Frontal cortex (tissue), 4 donors: ENCODE measurements around the gene DNAJC5G. TPM values are rescaled to one million over a fixed set of nuclear protein-coding genes. Genes with fewer than 3 reads are reported as not detected.
"Not testable (repeated sequence)": the region's sequence is repeated elsewhere in the genome, so short reads cannot be mapped to it uniquely, and the experiment has no call there.

Experiments
- DNase-seq, 2 donors: peaks; one replicate each; pipeline ENCODE4 v3.0.0; 2012; ENCODE audit warnings: low spot score in 2 of 2
- FAIRE-seq: peaks from 2 replicates; lab custom pipeline; 2012; peaks lifted over from hg19 to GRCh38; lab: Jason Lieb, UNC
- total RNA-seq: library from RNA; depleted of rRNA; stranded (reverse); fragments of >200 nt; gene quantifications from one replicate; pipeline ENCODE4 v1.2.3, GENCODE V29; 2014
- donor health status: control.
- donor health status: control.
- donor health status: control.

Gene DNAJC5G
- total RNA-seq, 1 donor from 2014 or later, result not detected

DNA sequence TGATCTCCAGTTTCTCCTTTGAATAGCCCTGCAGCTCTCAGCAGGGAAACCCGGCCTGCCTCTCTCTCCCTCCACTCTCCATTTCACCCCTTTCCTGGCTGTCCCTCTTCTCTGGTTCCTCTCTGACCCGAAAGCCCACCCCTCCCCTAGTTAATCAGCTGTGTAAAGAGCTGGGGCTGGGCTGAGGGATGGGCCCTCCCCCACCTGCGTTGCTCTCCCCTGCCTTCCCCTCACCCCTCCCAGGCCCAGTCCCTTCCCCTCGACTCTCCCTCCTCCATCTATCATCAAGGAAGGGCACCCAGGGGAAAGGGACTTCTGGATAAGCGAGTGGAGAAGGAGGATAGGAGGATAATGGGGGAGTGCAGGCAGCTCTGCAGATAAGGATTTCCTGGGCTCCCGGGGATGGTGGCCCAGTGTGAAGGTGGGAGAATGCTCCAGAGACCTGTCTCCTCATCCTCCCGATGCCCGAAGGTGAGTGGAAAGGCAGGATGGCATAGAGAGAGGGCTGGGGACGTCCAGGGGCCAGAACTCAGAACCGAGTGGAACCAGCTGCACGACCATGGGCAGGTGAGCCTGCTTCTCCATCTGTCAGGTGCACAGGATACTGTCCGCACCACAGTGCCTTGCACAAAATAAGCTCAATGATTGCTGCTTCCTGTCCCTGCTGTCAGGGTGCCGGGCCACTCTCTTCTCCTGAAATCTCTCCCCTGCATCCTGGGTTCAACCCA is 24.4 kb upstream of the DNAJC5G start:
- FAIRE-seq (no peak), DNase-seq (no peak)

DNA sequence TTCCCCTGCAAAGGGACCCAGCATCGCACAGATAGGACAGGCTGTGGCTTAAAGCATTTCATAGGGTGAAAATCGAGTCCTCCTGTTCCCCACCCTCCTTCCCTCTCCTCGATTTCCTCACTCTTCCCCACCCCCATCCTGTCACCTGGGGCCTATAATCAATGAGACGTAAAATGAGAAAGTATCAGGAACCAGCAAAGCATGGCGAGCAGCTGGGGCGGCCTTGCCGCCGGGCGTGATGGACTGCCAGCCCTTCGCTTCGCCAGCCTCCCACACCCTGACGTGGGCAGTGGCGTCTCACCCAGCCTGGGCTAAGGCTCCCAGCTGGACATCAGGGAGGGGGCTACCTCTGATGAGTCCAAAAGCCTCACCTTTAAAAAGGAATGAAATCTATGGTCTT is 23.5 kb upstream of the DNAJC5G start:
- FAIRE-seq (no peak), DNase-seq (no peak)

DNA sequence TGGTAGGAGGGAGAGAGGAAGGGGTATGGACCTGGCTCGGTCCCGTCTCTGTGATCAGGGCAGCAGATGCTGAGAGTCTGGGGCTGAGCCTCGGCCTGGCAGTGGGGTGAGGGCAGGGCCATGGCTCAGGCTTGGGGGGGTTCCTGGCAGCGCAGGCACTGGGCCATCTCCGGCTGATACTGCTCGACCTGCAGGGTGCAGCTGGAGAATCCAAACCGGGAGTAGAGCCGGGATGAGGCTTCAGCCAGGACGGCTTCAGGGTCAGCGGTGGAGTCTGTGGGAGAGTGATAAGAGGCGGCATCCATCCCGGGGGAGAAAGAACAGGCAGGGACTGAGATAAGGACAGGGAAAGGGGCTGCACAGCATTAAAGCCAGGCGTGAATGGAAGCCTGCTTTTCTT is 20.0 kb upstream of the DNAJC5G start:
- DNase-seq, result no peak
- FAIRE-seq, result no peak

DNA sequence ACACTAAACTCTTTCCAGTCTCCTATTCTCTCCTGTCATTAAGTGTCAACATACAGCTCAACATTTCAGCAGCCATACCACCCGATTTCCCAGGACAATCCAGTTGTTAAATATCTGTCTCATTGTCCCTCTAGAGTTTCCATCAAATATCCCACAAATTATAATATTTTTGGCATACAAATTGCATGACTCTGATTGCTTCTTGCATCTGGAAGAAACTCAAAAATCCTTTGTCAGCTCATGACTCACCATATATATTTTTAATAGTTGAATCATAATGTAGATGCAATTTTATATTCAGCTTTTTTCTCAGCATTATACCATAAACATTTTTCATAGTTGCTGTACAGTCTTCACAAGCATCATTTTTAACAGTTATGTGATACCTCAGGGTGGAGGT is 19.6 kb upstream of the DNAJC5G start:
- DNase-seq, result no peak
- no peak for FAIRE-seq

DNA sequence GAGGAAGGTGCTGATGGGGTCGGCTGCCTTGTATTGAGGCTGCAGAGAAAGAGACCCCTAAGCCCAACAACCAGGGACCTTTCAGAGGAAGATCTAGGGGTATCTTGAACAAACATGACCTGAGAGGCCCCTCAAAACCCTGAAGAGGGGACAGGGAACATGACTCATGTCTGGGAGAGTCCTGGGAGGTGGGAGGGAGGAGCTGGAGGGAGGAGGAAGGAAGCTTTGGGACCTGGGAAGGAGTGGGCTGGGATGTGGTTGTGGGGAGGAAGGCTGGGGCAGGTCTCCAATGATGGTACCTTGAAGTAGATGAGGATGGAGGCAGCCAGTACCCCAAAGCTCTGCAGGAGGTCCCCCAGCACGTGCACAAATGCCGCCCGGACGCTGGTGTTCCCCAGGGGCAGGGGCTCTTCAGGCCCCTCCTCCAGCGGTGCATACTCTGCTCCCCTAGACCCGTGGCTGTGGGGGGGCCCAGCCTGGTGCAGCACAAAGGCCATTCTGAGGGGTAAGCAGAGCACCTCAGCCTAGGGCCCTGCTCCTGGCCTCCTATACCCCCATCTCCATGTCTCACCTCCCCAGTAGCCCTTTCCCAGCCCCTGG is 18.3 kb upstream of the DNAJC5G start:
- FAIRE-seq (no peak), DNase-seq (no peak)

DNA sequence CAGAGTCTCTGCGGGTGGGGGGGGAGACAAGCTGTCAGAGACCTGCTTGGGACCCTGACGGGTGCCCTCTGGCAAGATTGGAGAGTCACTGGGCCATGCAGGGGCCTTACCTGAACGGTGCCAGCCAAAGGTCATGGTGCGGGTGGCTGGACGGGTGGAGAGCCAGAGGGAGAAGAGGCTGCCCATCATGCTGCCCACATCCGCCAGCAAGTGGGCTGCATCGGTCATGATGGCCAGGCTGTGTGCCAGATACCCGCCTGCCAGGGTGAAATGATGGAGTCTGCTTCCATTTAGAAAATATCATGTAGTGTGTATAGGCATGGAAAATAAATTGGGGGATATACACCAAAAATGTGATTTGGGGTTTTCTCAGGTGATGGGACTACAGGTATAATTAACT is 17.2 kb upstream of the DNAJC5G start:
- DNase-seq, result no peak
- no peak for FAIRE-seq

DNA sequence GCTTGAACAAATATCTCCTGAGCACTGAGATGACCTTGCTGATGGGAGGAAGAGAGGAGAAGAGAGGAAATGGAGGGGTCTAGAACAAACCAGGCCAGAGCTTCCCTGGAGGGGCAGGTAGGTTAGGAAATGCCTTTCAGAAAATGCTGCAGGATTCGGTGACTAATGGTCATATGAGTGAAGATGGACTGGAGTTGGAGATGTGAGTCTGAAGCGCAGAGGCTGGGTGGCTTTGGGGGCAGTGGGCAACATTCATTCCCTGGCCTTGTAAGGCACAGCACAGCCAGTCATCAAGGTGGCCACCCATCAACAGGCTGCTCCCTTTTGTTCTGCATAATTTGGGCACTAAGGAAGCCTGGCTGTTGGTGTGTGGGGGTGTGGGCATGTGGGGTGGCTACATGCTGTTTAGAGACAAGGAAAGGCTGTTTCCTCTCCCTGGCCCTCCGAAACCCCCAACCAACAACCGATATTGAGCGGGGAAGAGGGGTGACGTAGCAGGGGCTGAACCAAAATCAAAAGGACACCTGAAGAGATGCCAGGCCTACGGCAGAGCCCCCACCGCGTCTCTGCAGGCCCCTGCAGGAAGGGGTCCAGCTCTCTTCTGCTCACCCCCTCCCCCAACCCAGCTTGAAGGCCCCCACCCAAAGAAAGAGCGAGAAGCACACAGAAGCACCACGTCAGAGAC is 13.8 kb upstream of the DNAJC5G start:
- DNase-seq (no peak), FAIRE-seq (no peak)

GRCh38 chr2:27261926-27262298 is 13.3 kb upstream of the DNAJC5G start:
- FAIRE-seq, result no peak
- DNase-seq, result peak in 1 of 2 donors; percentile 34

DNA sequence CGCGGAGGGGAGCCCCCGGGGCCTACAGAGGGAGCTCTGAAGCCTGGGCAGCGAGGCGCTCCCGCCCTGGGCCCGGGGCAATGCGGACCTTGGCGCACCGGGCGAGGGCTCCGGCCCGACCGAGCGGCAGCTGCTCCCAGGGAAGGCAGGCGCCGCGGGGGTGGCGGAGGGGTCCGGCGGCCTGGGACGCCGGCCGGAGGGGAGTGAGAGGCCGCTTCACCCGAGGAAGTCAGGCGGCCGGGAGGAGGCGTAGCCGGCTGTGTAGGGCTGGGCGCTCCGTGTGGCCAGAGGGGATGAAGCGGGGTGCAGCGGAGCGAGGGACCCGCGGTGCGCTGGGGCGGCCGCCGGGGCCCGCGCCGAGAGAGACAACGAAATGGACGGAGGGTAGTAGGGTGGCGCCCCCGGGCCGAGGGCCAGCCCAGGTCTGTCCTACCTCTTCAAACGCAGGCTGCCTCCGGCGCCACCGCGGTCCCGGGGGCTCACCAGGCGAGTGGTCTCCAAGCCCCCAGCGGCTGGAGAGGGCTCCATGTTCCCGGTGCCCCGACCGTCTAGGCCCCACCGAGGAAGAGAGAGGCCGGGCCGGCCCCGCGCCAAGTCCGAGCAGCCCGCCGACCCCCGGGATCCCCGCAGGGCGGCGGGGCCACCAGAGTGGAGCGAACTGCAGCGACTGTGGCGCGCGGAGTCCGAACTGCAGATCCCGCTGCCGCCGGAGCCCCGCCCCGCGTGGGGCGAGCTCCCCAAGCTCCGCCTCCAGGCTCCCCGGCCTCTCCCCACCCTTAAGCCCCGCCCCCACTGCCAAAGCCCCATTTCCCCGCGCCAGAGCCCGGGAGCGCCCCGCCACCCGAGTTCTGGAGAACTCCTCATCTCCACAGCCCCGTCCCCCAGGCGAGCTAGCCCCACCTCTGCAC is 12.6 kb upstream of the DNAJC5G start, which contains the start of gene SLC30A3:
TSS of gene SLC30A3 (minus strand) at position 669 of the 908 bp plus-strand sequence. CDS start at position 528, 141 bp downstream.
- FAIRE-seq (no peak), DNase-seq (peak; percentile 78 to 87)

DNA sequence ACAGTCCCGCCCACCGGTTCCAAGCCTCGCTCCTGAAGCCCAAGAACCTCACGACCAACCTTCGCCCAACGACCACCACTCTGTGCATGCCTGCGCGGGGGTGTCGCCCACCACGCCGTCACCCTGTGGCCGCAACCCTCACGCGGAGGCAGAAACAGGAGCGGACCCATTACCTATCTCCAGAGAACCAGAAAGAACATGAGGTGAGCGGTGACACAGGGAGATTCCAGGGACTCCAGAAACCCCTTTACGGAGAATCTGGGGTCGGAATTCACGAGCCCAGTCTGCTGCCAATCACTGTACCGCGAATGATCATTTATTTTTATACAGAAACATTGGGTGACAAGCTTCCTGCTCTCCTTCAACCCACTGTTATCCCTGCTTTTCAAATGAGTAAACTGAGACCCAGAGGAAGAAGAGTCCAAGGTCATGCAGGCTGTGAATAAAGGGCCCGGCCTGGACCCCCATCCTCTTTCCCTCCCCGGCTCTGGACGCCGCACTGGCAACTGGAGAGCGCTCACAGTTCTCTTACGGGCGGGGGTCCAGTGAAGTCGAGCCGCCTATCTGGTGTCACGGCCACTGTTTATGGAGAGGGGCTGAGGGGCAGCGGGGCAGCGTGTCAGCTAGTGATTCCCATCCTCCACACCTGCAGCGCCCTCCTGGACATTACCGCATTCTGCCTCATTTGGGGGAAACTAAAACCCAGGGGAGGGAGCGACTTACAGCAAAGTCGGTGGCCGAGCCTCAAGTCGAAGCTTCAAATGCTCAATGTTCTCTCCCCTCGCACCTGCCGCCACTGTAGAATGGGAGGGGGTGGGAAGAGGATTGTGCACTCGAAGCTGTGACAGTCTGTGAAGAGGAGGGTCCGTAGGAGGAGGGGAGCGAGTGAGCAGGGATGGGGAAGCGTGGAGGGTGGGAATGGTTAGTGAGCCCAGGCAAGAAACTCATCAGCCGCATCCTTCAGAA is 11.7 kb upstream of the DNAJC5G start:
- DNase-seq, result peak; percentile 34 to 52

DNA sequence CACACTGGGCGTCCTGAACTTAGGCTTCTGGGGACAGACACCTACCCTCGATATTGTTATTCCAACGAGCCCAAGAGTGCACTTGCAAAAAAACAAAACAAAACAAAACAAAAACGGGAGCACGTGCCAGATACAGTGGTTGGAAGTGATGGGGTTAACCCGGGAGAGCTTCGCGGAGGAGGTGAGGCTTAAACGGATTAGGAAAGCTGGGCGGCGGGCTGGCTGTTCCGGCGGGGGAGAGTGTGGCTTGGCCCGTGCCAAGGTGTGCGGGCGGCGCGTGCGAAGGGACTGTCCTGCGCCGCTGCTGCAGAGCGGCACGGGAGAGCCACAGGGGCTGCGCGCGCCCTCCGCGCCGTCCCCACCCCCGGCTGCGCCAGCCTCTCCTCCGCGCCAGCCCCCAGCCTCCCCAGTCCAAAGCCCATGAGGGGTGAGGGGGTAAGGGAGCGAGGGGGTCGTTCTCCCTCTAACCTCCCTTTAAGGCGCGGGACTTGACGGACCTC is 10.9 kb upstream of the DNAJC5G start:
- DNase-seq, result peak in 1 of 2 donors; percentile 35

More for the DNA sequence above, 11.7 kb upstream of the DNAJC5G start:
- no peak for FAIRE-seq

GRCh38 chr2:27264753-27265535 is 10.3 kb upstream of the DNAJC5G start:
- DNase-seq, result peak; percentile 76 to 85
- no peak for FAIRE-seq

More for the DNA sequence above, 10.9 kb upstream of the DNAJC5G start:
- FAIRE-seq, result no peak

DNA sequence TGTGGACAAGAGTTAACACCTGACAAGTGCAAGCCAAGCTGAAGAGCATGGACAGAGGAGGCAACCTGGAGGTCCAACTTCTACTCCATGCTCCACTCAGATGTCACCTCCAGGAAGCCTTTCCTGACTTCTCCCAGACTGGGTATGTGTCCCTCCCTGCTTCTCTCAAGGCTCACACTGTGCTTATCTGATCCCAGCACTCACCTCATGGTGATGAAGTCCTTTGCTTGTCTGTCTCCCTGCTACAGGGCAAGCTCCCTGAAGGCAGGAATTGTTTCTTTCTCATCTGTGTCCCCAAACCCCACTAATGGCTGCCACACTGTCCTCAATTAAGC is 9.7 kb upstream of the DNAJC5G start:
- FAIRE-seq, result no peak
- no peak for DNase-seq

GRCh38 chr2:27268296-27268695 is 6.9 kb upstream of the DNAJC5G start:
- DNase-seq, FAIRE-seq: not testable (repeated sequence)

- no peak for FAIRE-seq
- no peak for DNase-seq
Measured at GRCh38 chr2:27270131-27270530, 5.1 kb upstream of the DNAJC5G start.

GRCh38 chr2:27270670-27271069 is 4.6 kb upstream of the DNAJC5G start:
- FAIRE-seq (no peak), DNase-seq (no peak)

GRCh38 chr2:27271631-27272340 is 3.4 kb upstream of the DNAJC5G start:
- FAIRE-seq (no peak), DNase-seq (no peak)
